GM19397 (cell line): ENCODE measurements around the gene TBC1D28.
"Not testable (repeated sequence)": the region's sequence is repeated elsewhere in the genome, so short reads cannot be mapped to it uniquely, and the experiment has no call there.

Experiments
- ATAC-seq: cut with Tn5 transposase; IDR thresholded peaks from one replicate; pipeline ENCODE4 v1.9.1; 2021; ENCODE audit warnings: mild to moderate bottlenecking, moderate library complexity; ENCODE audit not compliant: unreplicated experiment

The TBC1D28 gene

GRCh38 chr17:18617613-18618012 lies 26.6 kb downstream of the TBC1D28 start:
- not testable (repeated sequence) for ATAC-seq

- not testable (repeated sequence) for ATAC-seq
Measured at GRCh38 chr17:18613016-18613415, 31.2 kb downstream of the TBC1D28 start.

DNA sequence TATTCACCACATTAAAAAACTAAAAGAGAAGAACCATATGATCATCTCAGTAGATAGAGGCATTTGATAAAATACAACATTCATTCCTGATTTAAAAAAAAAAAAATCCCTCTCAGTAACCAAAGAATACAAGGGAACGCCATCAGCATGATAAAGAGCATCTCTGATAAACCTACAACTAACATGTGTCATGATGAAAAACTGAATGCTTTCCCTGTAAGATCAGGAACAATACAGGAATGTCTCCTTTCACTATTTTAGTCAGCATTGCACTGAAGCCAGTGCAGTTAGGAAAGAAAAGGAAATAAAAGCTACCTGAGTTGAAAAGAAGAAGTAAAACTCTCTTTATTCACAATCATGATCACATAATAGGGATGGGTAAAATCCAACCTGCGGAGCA lies 51.1 kb downstream of the TBC1D28 start:
- ATAC-seq, result not testable (repeated sequence)
